ENCODE measurements around the gene CCDC50.

CCDC50 gene

GRCh38 chr3:191428177-191428576, 99.0 kb downstream of the CCDC50 start:
- H3K4me3 ChIP-seq (ENCODE audit: low read length) = no peak overlapping the region
- TF ChIP-seq CTCF (conservative IDR thresholded peaks at IDR 0.05; ENCODE audit: low read length) = no peak
- DNase-seq (ENCODE audit: low read depth) = no peak

GRCh38 chr3:191430103-191430502, 100.9 kb downstream of the CCDC50 start:
- DNase-seq (ENCODE audit: low read depth) = no peak
- H3K4me3 ChIP-seq (ENCODE audit: low read length) = no peak overlapping the region
- no peak for TF ChIP-seq CTCF (conservative IDR thresholded peaks at IDR 0.05; ENCODE audit: low read length)

- no peak overlapping the region for H3K4me3 ChIP-seq (ENCODE audit: low read length)
- no peak for DNase-seq (ENCODE audit: low read depth)
- no peak for TF ChIP-seq CTCF (conservative IDR thresholded peaks at IDR 0.05; ENCODE audit: low read length)
Measured at GRCh38 chr3:191431160-191431822, 102.1 kb downstream of the CCDC50 start.

GRCh38 chr3:191432162-191432561, 103.0 kb downstream of the CCDC50 start:
- no peak overlapping the region for H3K4me3 ChIP-seq (ENCODE audit: low read length)
- DNase-seq (ENCODE audit: low read depth) = no peak
- no peak for TF ChIP-seq CTCF (conservative IDR thresholded peaks at IDR 0.05; ENCODE audit: low read length)

GRCh38 chr3:191434024-191434423, 104.8 kb downstream of the CCDC50 start:
- no peak for TF ChIP-seq CTCF (conservative IDR thresholded peaks at IDR 0.05; ENCODE audit: low read length)
- no peak for DNase-seq (ENCODE audit: low read depth)
- H3K4me3 ChIP-seq (ENCODE audit: low read length) = no peak overlapping the region

- no peak for DNase-seq (ENCODE audit: low read depth)
- no peak for TF ChIP-seq CTCF (conservative IDR thresholded peaks at IDR 0.05; ENCODE audit: low read length)
- H3K4me3 ChIP-seq (ENCODE audit: low read length) = no peak overlapping the region
Measured at GRCh38 chr3:191435981-191436380, 106.8 kb downstream of the CCDC50 start.

- no peak overlapping the region for H3K4me3 ChIP-seq (ENCODE audit: low read length)
- no peak for TF ChIP-seq CTCF (conservative IDR thresholded peaks at IDR 0.05; ENCODE audit: low read length)
- DNase-seq (ENCODE audit: low read depth) = no peak
Measured at GRCh38 chr3:191438150-191438814, 109.1 kb downstream of the CCDC50 start.
